Measurements from ENCODE around the gene DHX36.

The DHX36 gene

DNA sequence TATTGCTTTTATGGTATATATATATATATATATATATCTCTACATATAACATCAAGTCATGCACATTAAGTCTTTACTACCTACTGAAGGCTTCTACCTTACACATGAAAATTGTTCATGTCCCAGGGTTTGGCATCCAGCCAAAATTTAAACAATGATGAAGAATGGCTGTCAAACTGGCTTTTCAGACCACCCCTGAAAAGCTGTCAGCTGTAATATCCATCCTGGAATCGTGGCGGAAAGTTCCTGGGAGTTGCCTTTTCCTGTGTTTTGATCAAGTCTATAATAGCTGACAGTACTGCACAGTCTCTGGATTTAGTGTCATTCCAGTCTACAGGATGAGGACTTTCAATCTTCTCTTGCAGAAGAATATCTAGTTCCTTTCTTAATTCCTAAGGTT is 48.3 kb downstream of the DHX36 start:
- DNase-seq = no peak

DNA sequence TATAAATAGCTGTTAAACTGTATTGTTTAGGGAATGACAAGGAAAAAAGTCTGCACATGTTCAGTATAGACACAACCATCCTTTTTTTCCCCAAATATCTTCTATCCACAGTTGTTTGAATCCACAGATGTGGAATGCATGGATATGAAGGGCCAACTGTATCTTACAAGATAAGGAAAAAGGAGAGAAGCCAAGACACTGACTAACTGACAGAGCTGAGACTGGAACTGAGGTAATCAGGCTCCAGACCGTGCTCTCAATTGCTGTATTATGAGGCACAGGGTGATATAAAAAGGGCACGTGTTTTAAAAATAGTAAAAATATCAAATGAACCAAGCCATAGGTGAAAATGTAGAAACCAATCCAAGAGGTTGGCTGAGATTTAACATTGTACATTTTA is 49.0 kb downstream of the DHX36 start:
- DNase-seq = no peak

GRCh38 chr3:154274348-154274747 is 49.9 kb downstream of the DHX36 start:
- DNase-seq = no peak

DNA sequence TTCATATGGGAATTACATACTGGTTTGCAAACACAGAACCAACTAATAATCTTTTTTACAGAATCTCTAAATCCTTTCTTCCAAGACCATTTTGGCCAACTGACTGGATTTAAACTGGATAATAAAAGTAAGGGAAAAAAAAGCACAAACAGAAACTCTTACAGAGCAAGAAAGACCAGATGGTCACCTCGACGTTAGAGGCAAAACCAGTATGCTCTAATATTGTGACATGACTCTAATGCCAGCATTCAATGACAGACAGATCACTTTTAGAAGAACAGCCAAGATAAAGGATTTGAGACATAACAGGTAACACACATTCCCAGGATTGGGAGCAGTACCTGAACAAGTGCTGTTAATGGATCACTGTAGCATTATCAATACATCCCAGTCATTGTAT is 50.9 kb downstream of the DHX36 start:
- no peak for DNase-seq

GRCh38 chr3:154254527-154254926 is 69.8 kb downstream of the DHX36 start:
- no peak for DNase-seq

DNA sequence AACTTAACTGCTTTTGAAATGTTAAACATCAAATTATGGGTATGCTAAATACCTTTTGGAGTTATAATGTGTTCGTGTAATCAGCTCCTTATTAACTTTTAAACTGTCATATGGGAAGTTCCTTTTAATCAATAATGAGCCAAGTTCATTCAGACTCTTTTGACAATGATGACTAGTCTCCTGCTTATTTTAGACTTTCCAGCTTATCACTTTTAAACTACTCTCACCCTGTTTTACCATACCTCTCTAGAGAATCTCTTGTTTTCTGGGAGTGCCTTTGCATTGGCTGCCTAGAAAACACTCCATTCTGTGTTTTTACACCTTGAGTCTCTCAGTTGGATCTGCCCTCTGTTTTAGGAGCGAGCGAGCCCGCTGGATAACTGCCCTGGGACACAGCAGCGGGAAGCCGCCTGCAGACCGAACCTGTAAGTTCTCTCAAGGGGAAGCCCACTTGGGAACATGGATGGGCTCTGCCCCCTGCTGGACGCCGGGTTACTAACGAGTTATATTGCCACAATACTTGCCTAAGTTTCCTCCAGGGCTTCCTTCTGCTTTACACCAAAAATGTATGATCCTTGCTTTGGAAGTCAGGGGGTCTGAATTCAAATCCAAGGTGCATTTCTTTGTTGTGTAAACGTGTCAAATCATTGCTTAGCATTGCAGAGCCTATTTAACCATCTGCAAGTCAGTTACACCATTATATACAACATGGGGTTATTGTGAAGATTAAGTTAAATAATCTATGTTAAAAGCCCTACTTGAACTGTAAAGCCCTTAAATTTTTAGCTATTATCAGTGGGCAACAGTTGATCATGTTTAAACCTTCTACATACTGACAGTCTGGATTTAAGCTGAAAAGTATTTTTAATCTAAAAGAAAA is 71.3 kb downstream of the DHX36 start:
- DNase-seq = peak; percentile 86

DNA sequence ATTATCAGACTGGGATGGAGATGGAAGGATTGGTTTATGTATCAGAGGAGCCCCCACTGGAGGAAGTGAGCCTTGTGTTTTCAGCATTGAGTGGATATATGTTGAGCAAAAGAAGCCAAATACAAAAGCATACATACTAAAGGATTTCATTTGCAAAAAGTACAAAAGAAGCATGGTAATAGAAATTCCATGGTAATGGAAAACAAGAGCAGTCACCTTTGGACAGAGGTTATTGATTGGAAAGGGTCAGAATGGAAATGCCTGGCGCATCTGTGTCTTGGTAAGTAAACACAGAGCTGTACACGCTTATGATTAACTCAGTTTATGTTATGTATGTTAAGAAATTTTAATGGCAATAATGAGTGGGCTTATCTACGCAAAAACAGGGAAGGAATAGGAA is 72.7 kb downstream of the DHX36 start:
- no peak for DNase-seq

GRCh38 chr3:154250291-154250690 is 74.0 kb downstream of the DHX36 start:
- DNase-seq = no peak

DNA sequence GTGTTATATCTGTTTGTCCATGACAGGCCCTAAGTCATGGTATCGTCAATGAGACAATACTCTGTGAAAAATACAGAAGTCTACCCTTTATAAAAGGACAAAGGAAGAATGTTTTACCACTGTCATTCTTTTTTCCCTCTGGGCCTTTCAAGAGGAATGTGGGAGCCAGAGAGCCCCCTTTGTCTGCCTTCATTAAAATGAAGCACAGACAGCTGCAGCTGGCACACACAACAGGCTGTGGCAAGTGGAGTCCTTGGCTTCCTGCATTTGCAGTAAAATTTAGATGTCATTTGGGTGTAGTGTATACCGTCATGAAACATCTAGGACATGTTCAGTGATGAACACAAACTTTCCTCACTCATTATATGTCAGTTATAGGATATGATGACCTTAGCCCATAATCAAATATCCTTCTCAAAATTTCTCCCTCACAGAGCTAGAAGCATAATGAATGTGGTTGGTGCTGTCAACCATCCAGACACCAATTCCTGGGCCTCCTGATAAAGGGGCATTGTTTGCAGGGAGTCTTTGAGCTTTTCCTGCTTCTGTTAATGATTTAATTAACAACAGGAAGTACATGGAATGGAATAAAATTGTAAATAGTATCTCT is 76.4 kb downstream of the DHX36 start:
- DNase-seq = no peak

- peak; percentile 59 for DNase-seq
These were observed 79.6 kb downstream of the DHX36 start for GRCh38 chr3:154244644-154245043.

DNA sequence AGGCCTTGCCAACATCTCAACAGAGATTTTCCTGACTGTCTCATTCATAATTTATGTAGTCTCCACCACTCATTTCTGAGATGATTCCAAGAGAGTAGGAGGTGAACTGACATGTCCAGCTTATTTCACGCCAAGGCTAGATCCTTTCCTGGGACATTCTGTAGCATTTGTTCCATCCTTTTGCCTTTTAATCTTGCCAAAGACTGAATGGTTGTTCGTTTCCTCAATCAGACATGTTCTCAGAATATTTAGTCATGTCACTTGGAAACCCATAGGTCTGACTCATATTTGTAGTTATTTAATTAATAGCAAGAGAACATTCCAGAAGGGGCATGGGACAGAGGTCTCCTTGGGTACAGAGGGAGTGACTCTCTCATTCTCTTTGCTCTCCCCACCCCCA is 80.9 kb downstream of the DHX36 start:
- peak; percentile 22 for DNase-seq

- no peak for DNase-seq
These were observed 81.5 kb downstream of the DHX36 start for GRCh38 chr3:154242766-154243165.

DNA sequence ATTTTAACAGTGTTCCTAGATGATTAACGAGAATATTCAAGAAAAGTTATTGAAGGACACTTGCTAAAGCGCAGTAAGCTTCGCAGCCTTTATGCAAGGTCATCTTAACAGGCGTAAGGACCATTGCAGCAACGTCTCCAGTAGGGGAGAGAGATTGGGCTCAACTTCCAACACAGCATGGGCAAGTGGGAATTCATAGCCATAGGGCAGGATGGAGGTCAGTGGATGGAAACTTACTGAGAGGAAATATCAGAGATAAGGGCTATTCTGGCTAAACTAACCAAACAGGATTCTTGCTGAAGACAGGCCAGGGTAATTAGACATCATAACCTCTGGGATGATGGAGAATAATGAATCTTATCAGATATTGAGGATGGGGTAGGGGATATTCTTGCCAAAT is 82.8 kb downstream of the DHX36 start:
- no peak for DNase-seq

- no peak for DNase-seq
These were observed 84.1 kb downstream of the DHX36 start for GRCh38 chr3:154240235-154240634.

- no peak for DNase-seq
These were observed 88.0 kb downstream of the DHX36 start for GRCh38 chr3:154236331-154236730.

DNA sequence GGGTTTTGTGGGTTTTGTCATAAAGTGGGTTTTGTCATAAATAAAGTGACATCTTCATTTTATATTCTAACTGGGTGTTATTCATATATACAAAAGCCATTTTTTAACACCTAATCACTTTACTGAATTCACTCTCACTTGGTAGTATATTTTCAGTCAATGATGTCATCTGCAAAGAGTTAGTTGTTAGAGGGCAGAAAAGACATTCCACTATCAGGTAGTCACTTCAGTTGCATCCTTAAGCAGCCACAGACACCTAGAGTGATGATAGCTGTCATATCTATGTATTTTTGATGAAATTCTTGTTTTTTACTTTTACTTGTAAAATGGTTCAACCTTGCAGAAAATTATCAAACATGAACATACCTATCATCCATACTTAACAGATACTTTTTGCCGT is 89.0 kb downstream of the DHX36 start:
- DNase-seq = peak; percentile 46

GRCh38 chr3:154229217-154229590 is 95.1 kb downstream of the DHX36 start:
- peak; percentile 25 for DNase-seq

DNA sequence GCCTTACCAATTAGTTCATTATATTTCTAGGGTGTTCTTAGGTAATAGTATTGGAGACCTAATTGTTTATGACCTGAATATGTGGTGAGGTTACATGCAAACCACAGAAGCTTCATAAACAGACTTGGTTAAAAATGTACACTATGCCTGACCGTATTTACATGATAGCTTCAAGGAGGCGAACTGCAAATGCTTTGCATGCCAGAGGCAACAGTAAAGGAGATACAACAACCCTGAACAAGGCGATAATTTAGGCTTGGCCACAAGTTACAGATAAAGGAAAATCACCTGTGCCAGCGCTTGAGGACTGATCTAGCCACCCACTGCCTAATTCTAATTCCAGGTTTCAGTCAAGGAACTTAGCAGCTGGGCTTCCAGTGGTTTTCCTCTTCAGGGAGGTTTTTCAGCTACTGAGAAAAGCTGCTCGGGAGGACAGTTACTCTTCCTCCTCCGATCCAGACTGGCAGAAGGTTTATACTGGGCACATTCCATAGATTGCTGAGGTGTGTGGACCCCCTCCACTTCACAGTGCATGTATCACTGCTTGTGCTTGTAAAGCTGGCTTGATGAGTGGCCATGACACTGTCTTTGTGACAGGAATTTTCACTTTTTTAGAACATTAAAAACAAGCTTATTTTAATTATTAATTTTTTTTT is 95.6 kb downstream of the DHX36 start:
- no peak for DNase-seq

GRCh38 chr3:154227531-154227930 is 96.8 kb downstream of the DHX36 start:
- no peak for DNase-seq

DNA sequence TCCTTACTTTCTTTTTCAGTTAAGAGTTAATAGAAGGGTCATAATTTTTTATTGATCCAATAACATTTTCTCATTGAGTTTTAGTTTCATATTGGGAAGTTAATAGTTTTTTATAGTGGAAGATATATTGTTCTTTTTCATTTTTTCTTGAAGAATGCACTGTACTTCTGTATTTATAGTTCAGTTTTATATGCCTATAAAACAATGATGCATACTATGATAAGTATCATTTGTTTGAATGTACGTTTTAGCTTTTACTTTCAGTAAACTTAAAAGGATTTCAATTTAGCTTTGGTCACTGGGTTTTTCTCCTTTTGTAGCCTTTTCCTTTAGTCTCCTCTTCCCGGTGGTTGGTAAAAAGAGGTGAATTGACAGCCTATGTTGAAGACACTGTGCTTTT is 98.8 kb downstream of the DHX36 start:
- DNase-seq = no peak

DNA sequence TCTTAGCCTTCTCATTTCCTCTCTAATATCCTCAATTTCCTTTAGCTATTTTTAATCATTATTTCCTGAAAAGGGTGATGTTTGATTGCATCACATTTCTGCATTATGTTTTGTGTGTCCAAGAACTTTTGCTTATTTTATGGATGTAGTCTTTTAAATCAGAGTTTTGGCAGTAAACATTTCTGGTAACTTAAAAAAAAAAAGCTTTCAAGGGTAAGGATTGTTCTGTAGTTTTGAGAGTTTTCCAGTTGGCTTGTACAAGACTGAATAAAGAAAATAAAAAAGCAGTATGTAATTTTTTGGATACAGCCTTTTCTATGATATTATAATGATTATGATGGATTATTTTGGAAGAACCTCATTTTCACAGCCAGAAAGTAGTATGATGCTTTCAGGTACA is 99.4 kb downstream of the DHX36 start:
- DNase-seq = no peak

GRCh38 chr3:154224366-154224765 is 99.9 kb downstream of the DHX36 start:
- DNase-seq = no peak

- DNase-seq = peak; percentile 50
These were observed 100.8 kb downstream of the DHX36 start for GRCh38 chr3:154223519-154223918.

All from fibroblast of upper back skin (primary cell).